Posterior vena cava (tissue), 2 donors: Measurements from ENCODE around the gene PXN. TPM values are rescaled to one million over a fixed set of nuclear protein-coding genes. Genes with fewer than 3 reads are reported as not detected.

Source experiments
- DNase-seq: peaks from one replicate; pipeline ENCODE4 v3.0.0-alpha.2; 2020; ENCODE audit warnings: low spot score
- intact Hi-C, 2 donors: fragments of 100-400 bp; cut with DNase I; formaldehyde crosslinking; loops; one replicate each; pipeline versions ENCODE4 v1.14.1 to v1.14.2; 2022 to 2023
- total RNA-seq, 2 donors: library from RNA; stranded (reverse); fragmentation: NEBNext Ultra II Directional; extraction: Animal tissue kit (Norgen Biotek cat#: 25700); gene quantifications; one replicate each; pipeline ENCODE4 v1.2.1, GENCODE V29; 2021
- donor health status: DM: yes; HTN: yes; CAD: no.
- donor health status: DM: yes; HTN: yes; CAD: no.

Gene PXN
- total RNA-seq, 2 donors from 2014 or later, result 110 to 113 TPM

- intact Hi-C loops, result loop anchor here (2.0 to 5.0 kb wide), 3 partner anchors 35 to 65 kb away; partner anchors contain the start of gene PXN (in 2 of the 2)
- no peak for DNase-seq
These were observed 35.8 kb downstream of the PXN start for GRCh38 chr12:120229487-120230325.

DNA sequence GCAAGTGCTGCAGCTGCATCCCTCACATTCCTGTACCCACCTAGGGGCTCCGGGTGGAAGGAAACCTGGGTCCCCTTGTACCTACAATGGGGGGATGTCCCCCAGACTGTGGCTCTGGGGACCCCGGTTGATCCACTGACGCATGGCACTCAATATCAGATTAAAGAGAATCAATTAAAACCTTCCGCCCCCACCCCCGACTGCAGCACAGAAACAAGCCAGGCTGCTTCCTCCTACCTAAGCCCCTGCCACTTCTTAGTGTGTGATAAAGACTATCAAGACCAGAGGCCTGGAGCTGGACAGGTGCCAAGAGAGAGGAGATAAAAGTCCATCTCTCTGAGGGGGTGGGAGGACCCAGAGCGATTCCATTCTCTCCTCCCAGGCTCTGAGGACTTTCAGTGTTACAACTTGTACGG lies 36.5 kb downstream of the PXN start:
- DNase-seq, result no peak
- intact Hi-C loops, result loop anchor here (2.0 to 5.0 kb wide), 2 partner anchors 36 to 38 kb away; partner anchors contain the start of gene PXN (in 2 of the 2)

DNA sequence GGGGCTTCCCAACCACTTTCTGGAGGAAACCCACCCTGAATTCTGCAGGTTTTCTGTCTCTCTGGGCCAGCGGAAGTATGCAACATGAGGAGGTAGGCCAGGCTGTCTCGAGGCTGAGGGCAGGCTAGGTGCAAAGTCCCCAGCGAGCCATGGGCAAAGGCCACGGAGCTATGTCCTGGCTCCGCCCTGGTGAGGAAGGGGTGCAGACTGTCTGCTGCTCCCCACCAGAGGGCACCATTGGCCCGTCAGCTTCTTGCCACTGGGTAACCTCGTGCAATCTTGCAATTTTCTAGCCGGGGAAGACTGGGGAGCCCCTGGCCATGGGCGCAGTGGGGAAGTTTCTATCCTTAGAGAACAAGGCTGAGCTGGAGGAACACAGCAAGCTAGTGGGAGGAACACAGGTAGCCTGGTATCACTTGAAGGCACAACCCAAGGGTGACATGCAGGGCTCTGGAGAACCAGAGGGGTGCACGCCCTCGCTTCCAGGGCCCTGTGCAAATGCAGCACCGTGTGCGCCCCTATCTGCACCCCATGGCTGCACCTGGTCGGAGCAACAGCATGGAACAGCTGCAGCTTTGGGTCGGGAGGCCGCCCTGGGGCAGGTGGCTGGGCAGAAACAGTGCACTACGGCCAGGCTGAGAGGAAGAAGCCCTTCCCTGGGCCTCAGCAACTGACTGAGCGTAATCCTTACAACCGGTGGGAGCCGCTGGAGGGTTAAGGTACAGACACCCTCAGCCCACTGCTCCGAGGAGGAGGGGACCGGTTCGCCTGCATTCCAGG lies 37.0 kb downstream of the PXN start:
- peak; percentile 97 for DNase-seq
- intact Hi-C loops, result loop anchor here (2.0 to 5.0 kb wide), 2 partner anchors 36 to 39 kb away; partner anchors contain the start of gene PXN (in 2 of the 2)

DNA sequence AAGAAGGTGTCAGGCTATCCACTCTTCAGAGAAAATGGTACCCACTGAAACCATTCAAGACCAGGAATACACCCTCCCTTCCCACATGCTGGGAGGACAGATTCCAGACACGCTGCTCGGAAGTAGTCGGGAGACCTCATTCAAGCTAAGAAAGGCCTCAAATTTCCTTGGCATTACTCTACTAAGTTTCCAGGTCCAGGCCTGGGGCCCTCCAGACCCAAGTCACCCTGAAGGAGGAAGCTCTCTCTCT lies 37.6 kb downstream of the PXN start:
- intact Hi-C loops, result loop anchor here (2.0 to 5.0 kb wide), 2 partner anchors 37 to 39 kb away; partner anchors contain the start of gene PXN (in 2 of the 2)
- no peak for DNase-seq

DNA sequence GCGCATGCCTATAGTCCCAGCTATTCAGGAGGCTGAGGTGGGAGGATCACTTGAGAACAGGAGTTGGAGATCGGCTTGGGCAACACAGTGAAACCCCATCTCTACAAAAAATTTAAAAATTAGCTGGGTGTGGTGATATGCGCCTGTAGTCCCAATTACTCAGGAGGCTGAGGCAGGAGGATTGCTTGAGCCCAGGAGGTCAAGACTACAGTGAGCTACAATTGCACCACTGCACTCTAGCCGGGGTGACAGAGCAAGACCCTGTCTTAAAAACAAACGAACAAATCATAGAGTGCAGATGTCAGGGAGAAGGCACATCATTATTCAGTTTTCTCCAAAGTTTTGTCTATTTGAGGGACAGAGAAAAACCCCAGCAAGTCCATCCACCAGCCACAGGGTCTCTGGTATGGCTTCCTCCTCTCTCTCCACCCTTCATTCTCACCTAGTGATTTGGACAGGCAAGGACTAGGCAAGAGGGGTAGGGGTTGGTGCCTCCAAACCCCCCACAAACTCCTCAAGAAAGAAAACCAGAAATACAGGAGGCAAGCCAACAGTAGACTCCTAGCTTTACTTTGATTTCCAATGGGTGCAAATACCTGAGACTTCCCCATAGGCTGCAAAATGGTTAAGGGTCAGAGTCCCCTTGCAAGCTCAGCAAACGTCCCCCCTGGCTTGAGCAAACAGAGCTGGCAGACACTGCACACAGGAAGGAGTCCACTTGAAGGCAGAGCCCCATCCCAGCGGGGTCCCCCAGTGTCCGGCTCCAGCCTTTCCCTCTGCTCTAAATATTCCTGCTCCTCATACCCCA lies 38.1 kb downstream of the PXN start:
- intact Hi-C loops, result loop anchor here (2.0 to 5.0 kb wide), 2 partner anchors 37 to 40 kb away; partner anchors contain the start of gene PXN (in 2 of the 2)
- no peak for DNase-seq

DNA sequence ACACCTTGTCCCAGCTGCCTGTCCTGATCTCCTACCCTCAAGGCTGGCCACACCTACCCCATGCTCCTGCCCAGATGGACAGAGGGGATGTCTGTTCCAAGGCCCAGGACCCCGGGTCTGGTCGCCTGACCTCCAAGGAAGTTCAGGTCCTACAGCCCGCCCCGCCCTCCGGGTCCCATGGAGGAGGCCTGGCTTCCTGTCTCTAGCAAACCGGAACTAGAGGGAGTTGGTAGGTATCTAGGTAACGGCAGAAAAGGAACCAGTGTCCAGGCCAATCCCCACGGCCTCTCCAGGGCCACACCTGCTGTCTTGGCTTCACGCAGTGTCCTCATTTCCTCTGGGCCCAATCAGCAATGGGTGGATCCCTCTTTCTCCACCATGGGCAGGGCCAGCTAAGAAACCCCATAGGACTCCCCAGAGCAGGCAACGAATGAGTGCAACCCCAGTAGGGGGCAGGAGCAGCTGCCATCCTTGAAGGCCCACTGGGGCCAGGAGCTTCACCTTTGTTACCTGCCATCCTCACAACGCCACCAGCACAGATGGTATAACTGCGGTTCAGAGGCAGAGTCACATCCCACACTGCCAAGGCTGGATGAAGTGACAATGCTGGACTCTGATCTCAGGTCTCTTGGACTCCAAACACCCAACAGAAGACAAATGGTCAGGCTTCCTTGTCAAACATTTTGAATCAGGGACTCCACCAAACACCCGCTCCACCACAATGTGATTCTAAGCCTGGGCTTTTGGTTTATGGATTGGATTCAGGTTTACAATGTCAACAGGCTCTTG lies 39.5 kb downstream of the PXN start:
- intact Hi-C loops, result loop anchor here in 1 of 2 donors (5.0 kb wide), 1 partner anchor 41 kb away; the partner anchor contains the start of gene PXN
- DNase-seq, result no peak

DNA sequence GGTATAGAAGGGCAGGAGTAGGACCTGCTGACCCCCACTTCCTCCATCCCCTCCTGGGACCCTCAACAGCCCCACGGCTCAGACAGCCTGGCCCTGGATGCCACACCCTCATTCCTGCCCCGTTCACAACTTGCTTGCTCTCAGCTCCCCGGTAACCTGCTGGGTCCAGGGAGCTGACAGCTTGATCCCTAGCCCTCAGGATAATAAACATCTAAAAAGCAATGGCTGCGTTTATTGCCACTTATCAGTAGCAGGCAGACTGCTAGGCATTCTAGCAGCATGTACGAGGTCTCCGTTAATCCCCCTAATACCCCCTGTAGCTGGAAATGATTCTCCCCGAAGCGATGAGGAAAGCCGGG lies 40.4 kb downstream of the PXN start:
- intact Hi-C loops, result loop anchor here in 1 of 2 donors (5.0 kb wide), 1 partner anchor 42 kb away; the partner anchor contains the start of gene PXN
- DNase-seq, result no peak

DNA sequence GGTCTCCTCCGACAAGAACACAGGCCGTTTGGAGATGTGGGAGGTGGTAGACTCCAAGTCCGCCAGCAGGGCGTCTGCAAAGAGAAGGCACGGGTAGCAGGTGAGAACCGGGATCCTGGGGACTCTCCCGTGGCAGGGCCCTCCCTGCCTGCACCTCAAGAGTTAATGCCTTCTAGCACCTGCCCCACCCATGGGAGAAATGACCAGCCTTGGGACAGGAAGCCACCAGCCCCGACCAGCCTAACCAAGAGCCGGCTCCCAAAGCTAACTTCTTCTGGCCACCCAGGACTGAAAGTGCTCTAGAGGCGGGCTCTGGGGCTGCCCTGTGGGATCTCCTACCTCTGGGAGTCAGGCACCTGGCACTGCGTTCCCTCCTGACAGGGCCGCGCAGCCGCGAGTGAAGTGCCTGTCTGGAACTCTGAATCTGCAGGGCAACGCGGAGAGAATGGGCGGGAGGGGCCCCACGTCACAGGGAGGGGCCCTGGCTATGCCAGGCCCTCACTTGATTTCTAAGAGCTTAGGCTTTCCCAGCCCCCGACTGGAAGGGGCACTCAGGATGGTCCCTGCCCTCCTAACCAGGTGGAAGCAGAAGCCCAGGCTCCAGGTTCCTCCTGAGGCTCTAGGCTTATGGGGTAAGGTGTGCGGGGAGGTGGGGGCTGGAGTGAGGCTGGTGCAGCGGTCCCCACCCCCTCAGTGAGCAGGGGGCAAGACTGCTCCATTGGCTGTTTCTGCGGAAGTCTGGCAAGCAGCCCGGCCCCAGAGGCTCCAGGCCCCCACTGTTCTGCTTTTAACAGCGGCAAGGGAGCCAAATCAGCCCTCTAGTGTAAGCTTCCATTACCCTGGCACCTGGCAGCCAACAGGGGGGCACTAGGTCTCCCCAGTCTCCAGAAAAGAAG lies 41.0 kb downstream of the PXN start:
- DNase-seq, result no peak
- intact Hi-C loops, result loop anchor here in 1 of 2 donors (5.0 kb wide), 1 partner anchor 43 kb away; the partner anchor contains the start of gene PXN

DNA sequence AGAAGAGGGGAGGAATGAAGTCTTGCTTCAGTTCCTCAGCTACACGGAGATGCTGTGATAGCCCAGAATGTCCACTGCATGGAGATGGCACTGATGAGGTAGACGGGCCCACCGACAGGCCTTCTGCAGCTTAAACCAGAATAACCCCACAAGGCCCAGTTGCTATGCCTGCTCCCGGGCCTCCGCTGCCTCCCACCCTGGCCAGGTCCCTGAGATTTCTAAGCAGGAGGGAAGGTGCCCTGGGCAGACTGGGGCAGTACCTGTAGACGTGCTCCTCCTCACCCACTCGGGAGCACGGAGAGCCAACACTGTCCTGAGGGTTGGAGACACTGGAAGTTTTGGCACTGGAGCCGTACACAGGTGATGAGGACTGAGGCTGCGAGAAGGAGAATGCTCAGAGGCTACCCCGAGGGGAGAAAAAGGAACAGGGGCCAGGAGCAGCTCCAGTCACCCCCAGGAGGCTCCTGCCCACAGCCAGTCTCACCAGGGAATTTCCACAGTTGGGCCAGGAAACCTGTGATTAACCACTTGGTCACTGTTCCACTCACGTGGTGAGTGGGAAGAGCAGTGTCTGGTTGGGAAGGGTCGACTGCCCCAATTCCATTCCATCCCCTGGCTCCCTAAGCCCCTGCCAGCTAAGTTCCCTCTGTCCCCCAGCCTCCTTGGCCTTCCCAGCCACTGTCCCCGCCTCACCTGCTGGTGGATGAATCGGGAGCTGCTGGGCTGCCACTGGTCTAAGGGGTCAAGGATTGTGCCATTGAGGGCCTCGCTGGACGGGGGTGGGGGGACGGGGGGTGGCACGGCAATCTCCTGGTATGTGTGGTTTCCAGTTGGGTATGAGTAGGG lies 41.8 kb downstream of the PXN start:
- intact Hi-C loops, result loop anchor here in 1 of 2 donors (2.0 kb wide), 1 partner anchor 63 kb away; no protein-coding TSS in a partner anchor
- no peak for DNase-seq

DNA sequence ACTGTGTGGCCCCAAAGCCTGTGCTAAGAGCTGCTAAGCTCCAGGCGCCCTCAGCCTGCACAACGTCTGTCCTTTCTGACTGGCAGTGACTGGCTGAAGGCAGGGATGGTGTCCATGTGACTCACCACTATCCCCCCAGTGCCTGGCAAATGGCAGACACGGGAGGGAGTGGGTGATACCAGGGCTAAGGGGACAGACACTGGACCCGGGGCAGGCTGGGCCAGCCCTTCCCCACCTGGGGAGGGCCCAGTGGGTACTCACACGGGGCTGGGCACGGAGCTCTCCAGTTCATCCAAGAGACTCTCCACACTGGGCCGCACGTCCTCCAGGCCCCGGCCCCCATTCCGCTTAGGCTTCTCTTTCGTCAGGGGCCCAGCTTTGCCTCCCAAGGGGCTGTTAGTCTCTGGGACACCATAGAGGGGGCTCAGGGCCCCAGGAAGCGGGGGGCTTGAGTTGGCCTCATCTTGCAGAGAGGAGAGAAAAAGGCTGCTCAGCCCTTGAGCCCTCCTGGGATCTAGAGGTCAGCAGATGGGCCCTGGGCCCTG lies 43.2 kb downstream of the PXN start:
- intact Hi-C loops, result loop anchor here in 1 of 2 donors (2.0 kb wide), 1 partner anchor 64 kb away; no protein-coding TSS in a partner anchor
- no peak for DNase-seq

DNA sequence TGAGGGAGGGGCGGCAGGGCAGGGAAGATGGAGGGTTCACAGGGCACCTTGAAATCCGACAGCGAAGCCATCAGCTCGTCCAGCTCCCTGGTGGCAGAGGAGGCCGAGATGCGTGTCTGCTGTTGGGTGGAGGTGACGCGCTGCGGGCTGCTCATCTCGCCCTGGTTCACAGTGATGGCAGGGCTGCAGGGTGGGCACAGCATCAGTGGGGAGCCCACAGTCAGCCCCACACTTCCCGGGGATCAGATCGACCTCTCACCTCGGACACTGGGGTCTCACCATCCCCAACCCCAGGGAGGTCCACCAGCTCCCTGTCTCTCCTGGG lies 44.0 kb downstream of the PXN start:
- intact Hi-C loops, result no loop called here
- DNase-seq, result no peak

DNA sequence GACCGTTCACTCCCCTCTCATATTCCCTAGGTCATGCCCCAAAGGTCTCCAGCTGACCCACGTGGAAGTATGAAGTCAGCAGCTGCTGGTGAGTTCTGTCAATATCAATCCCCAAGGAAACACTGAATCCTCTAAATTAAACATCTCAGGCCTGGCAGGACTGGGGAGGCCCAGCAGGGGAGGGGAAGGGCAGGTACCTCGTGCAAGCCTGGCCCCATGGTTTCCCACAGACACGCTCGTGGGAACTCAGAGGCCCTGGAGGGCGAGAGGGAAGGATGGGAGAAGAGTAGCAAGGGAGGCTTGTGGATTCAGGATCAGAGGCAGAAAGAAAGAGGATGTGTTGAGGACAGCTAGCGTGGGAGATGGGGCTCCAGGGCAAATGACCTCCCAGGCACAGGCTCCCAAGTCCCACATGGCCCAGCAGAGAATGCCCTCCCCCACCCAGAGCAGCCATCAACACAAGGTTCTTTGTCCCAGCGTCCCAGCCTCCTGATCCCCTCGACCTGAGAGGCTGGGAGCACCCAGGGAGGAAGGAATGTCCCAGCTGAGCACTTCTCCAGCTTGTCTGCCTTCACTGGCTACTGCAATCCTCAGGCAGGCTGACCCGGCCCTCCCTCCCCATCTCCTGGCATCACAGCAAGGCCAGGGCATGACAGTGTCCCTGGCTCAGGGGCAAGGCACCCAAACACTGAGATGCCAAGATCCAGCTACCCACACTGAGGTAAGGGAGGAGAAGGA lies 44.5 kb downstream of the PXN start:
- DNase-seq, result no peak
- intact Hi-C loops, result no loop called here

DNA sequence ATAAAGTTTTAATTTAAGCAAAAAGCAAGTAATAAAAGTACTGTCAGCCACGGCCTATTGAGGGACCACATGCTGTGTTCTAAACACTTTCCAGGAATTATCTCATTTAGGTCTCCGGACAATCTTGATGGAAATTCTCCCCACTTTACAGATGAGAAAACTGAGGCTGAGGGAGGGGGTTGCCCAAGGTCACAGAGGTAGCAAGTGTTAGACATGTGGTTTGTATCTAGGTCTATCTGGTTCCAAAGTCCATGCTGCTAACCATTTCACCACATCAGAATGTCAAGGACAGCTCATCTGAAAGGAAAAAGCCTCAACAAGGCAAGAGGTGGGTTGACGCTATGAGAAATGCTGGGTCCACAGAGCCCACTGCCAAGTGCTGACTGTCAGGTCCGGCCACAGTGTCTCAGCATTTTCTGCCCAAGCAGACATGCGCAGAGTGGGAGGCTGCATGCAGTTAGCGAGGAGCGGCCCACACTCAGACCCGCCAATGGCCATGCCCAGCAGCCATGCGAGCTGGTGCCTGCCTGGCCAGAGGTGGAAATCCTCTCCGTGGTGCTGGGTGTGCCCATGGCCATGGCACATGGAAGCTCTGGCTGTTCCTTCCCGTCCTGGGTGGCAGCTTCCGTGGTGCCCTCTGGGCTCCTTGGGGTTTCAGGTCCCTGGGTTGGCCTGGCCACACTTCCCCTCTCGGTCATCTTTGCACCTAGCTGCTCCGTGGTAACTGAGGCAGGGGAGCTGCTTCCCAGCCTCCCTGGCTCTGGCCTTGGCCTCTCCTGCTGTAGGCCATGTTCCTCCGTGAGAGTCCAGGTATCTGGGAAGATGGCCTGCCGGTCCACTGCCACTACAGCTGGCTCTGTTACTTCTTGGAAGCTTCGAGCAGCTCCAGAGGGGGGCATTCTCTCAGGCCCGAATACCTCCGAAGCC lies 46.6 kb downstream of the PXN start:
- DNase-seq, result no peak
- intact Hi-C loops, result no loop called here

GRCh38 chr12:120216742-120217605 lies 48.6 kb downstream of the PXN start:
- intact Hi-C loops, result no loop called here
- DNase-seq, result no peak
